H9 (cell line): ENCODE results near the gene ALDH1A2. TPM values are rescaled to one million over a fixed set of nuclear protein-coding genes. Genes with fewer than 3 reads are reported as not detected.

ENCODE experiments used
- DNase-seq: peaks from one replicate; pipeline ENCODE4 v3.0.0-alpha.2; 2017
- H2AFZ ChIP-seq: one replicate; pipeline ENCODE4 v1.6.1; 2013; ENCODE audit warnings: mild to moderate bottlenecking, low read length, control low read depth, moderate library complexity
- H2AK5ac ChIP-seq: 2 replicates; pipeline ENCODE4 v1.6.1; 2013; ENCODE audit warnings: low read length, control low read depth, mixed read lengths; ENCODE audit not compliant: insufficient read length
- H2BK120ac ChIP-seq: one replicate; pipeline ENCODE4 v1.6.1; 2013; ENCODE audit warnings: low read depth, mild to moderate bottlenecking, low read length, control low read depth, inconsistent platforms; ENCODE audit not compliant: poor library complexity, severe bottlenecking
- H2BK12ac ChIP-seq: 2 replicates; pipeline ENCODE4 v1.6.1; 2013; ENCODE audit warnings: low read length, control low read depth, mixed read lengths, low read depth; ENCODE audit not compliant: insufficient read length
- H2BK15ac ChIP-seq: 2 replicates; pipeline ENCODE4 v1.6.1; 2013; ENCODE audit warnings: low read depth, low read length, control low read depth
- H2BK20ac ChIP-seq: one replicate; pipeline ENCODE4 v1.6.1; 2013; ENCODE audit warnings: low read depth, mild to moderate bottlenecking, low read length, control low read depth, inconsistent platforms; ENCODE audit not compliant: poor library complexity, severe bottlenecking
- H2BK5ac ChIP-seq: 2 replicates; pipeline ENCODE4 v1.6.1; 2013; ENCODE audit warnings: low read length, control low read depth, mixed read lengths; ENCODE audit not compliant: insufficient read length
- H3K14ac ChIP-seq: 2 replicates; pipeline ENCODE4 v1.6.1; 2013; ENCODE audit warnings: low read length, control low read depth; ENCODE audit not compliant: insufficient read depth
- H3K18ac ChIP-seq: 2 replicates; pipeline ENCODE4 v1.6.1; 2013; ENCODE audit warnings: low read depth, mild to moderate bottlenecking, mixed read lengths, low read length, control low read depth; ENCODE audit not compliant: insufficient read length
- H3K23ac ChIP-seq: 2 replicates; pipeline ENCODE4 v1.6.1; 2013; ENCODE audit warnings: low read length, control low read depth, mixed read lengths, low read depth; ENCODE audit not compliant: insufficient read length
- H3K23me2 ChIP-seq: 2 replicates; pipeline ENCODE4 v1.6.1; 2013; ENCODE audit warnings: low read depth, mild to moderate bottlenecking, mixed read lengths, low read length, control low read depth; ENCODE audit not compliant: insufficient read length, poor library complexity, severe bottlenecking
- H3K27ac ChIP-seq: 2 replicates; pipeline ENCODE4 v1.5.1; 2013; ENCODE audit warnings: low read length, control low read depth, mixed read lengths, low read depth; ENCODE audit not compliant: insufficient read length
- H3K27me3 ChIP-seq: 2 replicates; pipeline ENCODE4 v1.6.1; 2013; ENCODE audit warnings: low read length, control low read depth, inconsistent platforms; ENCODE audit not compliant: insufficient read depth
- H3K4ac ChIP-seq: 2 replicates; pipeline ENCODE4 v1.6.1; 2013; ENCODE audit warnings: low read depth, mild to moderate bottlenecking, control low read depth, inconsistent platforms, low read length, moderate library complexity
- H3K4me1 ChIP-seq: 2 replicates; pipeline ENCODE4 v1.6.1; 2013; ENCODE audit warnings: low read length, control low read depth, inconsistent platforms; ENCODE audit not compliant: insufficient read depth
- H3K4me2 ChIP-seq: 2 replicates; pipeline ENCODE4 v1.6.1; 2013; ENCODE audit warnings: low read length, control low read depth, mixed read lengths; ENCODE audit not compliant: insufficient read length, insufficient read depth
- H3K56ac ChIP-seq: 2 replicates; pipeline ENCODE4 v1.6.1; 2013; ENCODE audit warnings: low read depth, mild to moderate bottlenecking, mixed read lengths, low read length, control low read depth; ENCODE audit not compliant: insufficient read length
- H3K79me1 ChIP-seq: 2 replicates; pipeline ENCODE4 v1.6.1; 2013; ENCODE audit warnings: low read depth, mild to moderate bottlenecking, moderate library complexity, low read length, control low read depth, inconsistent platforms; ENCODE audit not compliant: insufficient read depth, poor library complexity, severe bottlenecking
- H3K79me2 ChIP-seq: 2 replicates; pipeline ENCODE4 v1.6.1; 2013; ENCODE audit warnings: low read length, control low read depth, inconsistent platforms; ENCODE audit not compliant: insufficient read depth
- H3K9ac ChIP-seq: 2 replicates; pipeline ENCODE4 v1.6.1; 2013; ENCODE audit warnings: low read length, control low read depth, mixed read lengths; ENCODE audit not compliant: insufficient read length; ENCODE audit errors: extremely low read depth
- H3K9me3 ChIP-seq: one replicate; pipeline ENCODE4 v1.6.1; 2013; ENCODE audit warnings: low read depth, low read length, inconsistent platforms; ENCODE audit not compliant: control insufficient read depth
- H3T11ph ChIP-seq: one replicate; pipeline ENCODE4 v1.6.1; 2013; ENCODE audit warnings: mild to moderate bottlenecking, low read length, control low read depth, inconsistent platforms
- H4K20me1 ChIP-seq: one replicate; pipeline ENCODE4 v1.6.1; 2013; ENCODE audit not compliant: control insufficient read depth, insufficient read length, insufficient read depth
- H4K5ac ChIP-seq: 2 replicates; pipeline ENCODE4 v1.6.1; 2013; ENCODE audit warnings: low read depth, mild to moderate bottlenecking, mixed read lengths, low read length, control low read depth; ENCODE audit not compliant: insufficient read length
- H4K8ac ChIP-seq: replicated peaks from 2 replicates; pipeline ENCODE4 v1.6.1; 2013; ENCODE audit warnings: low read length, control low read depth, mixed read lengths, low read depth; ENCODE audit not compliant: insufficient read length
- H4K91ac ChIP-seq: 2 replicates; pipeline ENCODE4 v1.6.1; 2013; ENCODE audit warnings: low read depth, mild to moderate bottlenecking, moderate library complexity, mixed read lengths, low read length, control low read depth; ENCODE audit not compliant: insufficient read length
- H3K27ac Mint-ChIP-seq, 3 experiments: 2 replicates in 2 of 3; 3 replicates in 1 of 3; pipeline ENCODE4 v1.8.0; 2020 to 2021; ENCODE audit warnings: mixed read lengths in 3 of 3, mild to moderate bottlenecking in 1 of 3, moderate library complexity in 1 of 3
- H3K27me3 Mint-ChIP-seq: 2 replicates; pipeline ENCODE4 v1.8.0; 2021; ENCODE audit warnings: low read depth, mild to moderate bottlenecking, moderate library complexity, mixed read lengths
- H3K36me3 Mint-ChIP-seq, 3 experiments: 2 replicates in 2 of 3; 3 replicates in 1 of 3; pipeline ENCODE4 v1.8.0; 2020 to 2021; ENCODE audit warnings: low read depth in 3 of 3, mixed read lengths in 3 of 3; ENCODE audit not compliant: insufficient read depth in 1 of 3
- H3K4me1 Mint-ChIP-seq, 2 experiments: 2 replicates each; pipeline ENCODE4 v1.8.0; 2020; ENCODE audit warnings: mixed read lengths in 2 of 2
- H3K4me3 Mint-ChIP-seq, 2 experiments: 2 replicates in 1 of 2; 3 replicates in 1 of 2; pipeline ENCODE4 v1.8.0; 2020 to 2021; ENCODE audit warnings: mild to moderate bottlenecking in 2 of 2, mixed read lengths in 2 of 2, moderate library complexity in 1 of 2
- H3K9me3 Mint-ChIP-seq, 2 experiments: 2 replicates in 1 of 2; 3 replicates in 1 of 2; pipeline ENCODE4 v1.8.0; 2020; ENCODE audit warnings: mild to moderate bottlenecking in 2 of 2, mixed read lengths in 2 of 2, moderate library complexity in 1 of 2
- CTCF ChIP-seq: fragments of 200-600 bp; sonication (generic); conservative IDR thresholded peaks from 3 replicates; pipeline ENCODE4 v1.8.0; 2021; ENCODE audit warnings: antibody characterized with exemption, mild to moderate bottlenecking
- WGBS: extraction: QIAGEN DNeasy Blood & Tissue Kit; methylation state at CpG from one replicate; pipeline ENCODE4 v1.1.7; 2013; ENCODE audit warnings: missing lambda C conversion rate, low lambda C conversion rate, mixed read lengths; ENCODE audit not compliant: insufficient read length; ENCODE audit errors: extremely low coverage; 5-methylcytosine and 5-hydroxymethylcytosine counted together
- total RNA-seq: library from RNA; stranded (reverse); gene quantifications from 2 replicates; pipeline ENCODE4 v1.2.1, GENCODE V29; 2021

ALDH1A2 gene
- total RNA-seq, 1 experiment from 2014 or later: 0.72 TPM

GRCh38 chr15:58062175-58062574, 3.3 kb downstream of the ALDH1A2 start:
- Histone ChIP-seq H3K27me3 (peaks cover 46% of the 10 kb centered on the region), H2BK15ac (no peak overlapping the region), H2BK20ac (no peak overlapping the region), H3K9me3 (no peaks in the 10 kb centered on the region), H3K4ac (no peak overlapping the region), H4K8ac (no peak overlapping the region), H4K91ac (no peak overlapping the region), H2AFZ (no peak overlapping the region), H2BK120ac (no peak overlapping the region), H3K23me2 (peaks cover 12% of the 10 kb centered on the region), H4K20me1 (no peaks in the 10 kb centered on the region), H3K27ac (no peak overlapping the region), H3K4me2 (no peak overlapping the region), H3K18ac (no peak overlapping the region), H3T11ph (no peak overlapping the region), H3K4me1 (no peaks in the 10 kb centered on the region), H2BK5ac (no peak overlapping the region), H3K14ac (no peak overlapping the region), H4K5ac (no peak overlapping the region), H3K79me1 (no peaks in the 10 kb centered on the region), H3K79me2 (no peaks in the 10 kb centered on the region), H3K9ac (no peak overlapping the region), H2BK12ac (no peak overlapping the region), H2AK5ac (no peak overlapping the region), H3K23ac (no peak overlapping the region), H3K56ac (no peak overlapping the region)
- Mint-ChIP-seq H3K4me1 (peaks cover 14 to 22% of the 10 kb centered on the region in 2 experiments), H3K9me3 (peaks cover 0 to 9% of the 10 kb centered on the region in 2 experiments; a peak in 1 of 5 replicates), H3K4me3 (no peak overlapping the region), H3K36me3 (no peaks in the 10 kb centered on the region), H3K27ac (no peak overlapping the region), H3K27me3 (peaks cover 92% of the 10 kb centered on the region)
- WGBS: no CpG with 5 or more reads among the region's 5 CpGs
- no peak for DNase-seq
- no peak for TF ChIP-seq CTCF
